Neural progenitor cell (in vitro differentiated cells): ENCODE data around the gene FOXC2. TPM values are rescaled to one million over a fixed set of nuclear protein-coding genes. Genes with fewer than 3 reads are reported as not detected.

Experiments
- DNase-seq: peaks from one replicate; pipeline ENCODE4 v3.0.0-alpha.2; 2016; ENCODE audit warnings: low spot score
- H2AFZ ChIP-seq: fragments of 200-600 bp; sonication (generic); replicated peaks from 2 replicates; pipeline ENCODE4 v1.6.1; 2016; ENCODE audit warnings: antibody characterized with exemption
- H3F3A ChIP-seq: fragments of 200-600 bp; sonication (generic); 2 replicates; pipeline ENCODE4 v1.6.1; 2016; ENCODE audit warnings: antibody characterized with exemption, low read depth
- H3K27ac ChIP-seq: fragments of 200-600 bp; sonication (generic); 2 replicates; pipeline ENCODE4 v1.5.1; 2016; ENCODE audit warnings: mild to moderate bottlenecking
- H3K27me3 ChIP-seq: fragments of 200-600 bp; sonication (generic); 2 replicates; pipeline ENCODE4 v1.6.1; 2016; ENCODE audit warnings: mild to moderate bottlenecking, moderate library complexity
- H3K36me3 ChIP-seq: fragments of 200-600 bp; sonication (generic); 2 replicates; pipeline ENCODE4 v1.5.1; 2016
- H3K4me1 ChIP-seq: fragments of 200-600 bp; sonication (generic); 2 replicates; pipeline ENCODE4 v1.6.1; 2016; ENCODE audit warnings: mixed run types
- H3K4me2 ChIP-seq: fragments of 200-600 bp; sonication (generic); 2 replicates; pipeline ENCODE4 v1.6.1; 2016
- H3K4me3 ChIP-seq: fragments of 200-600 bp; sonication (generic); 2 replicates; pipeline ENCODE4 v1.5.1; 2016
- H3K79me2 ChIP-seq: fragments of 200-600 bp; sonication (generic); 2 replicates; pipeline ENCODE4 v1.6.1; 2016; ENCODE audit warnings: low read depth
- H3K9ac ChIP-seq: fragments of 200-600 bp; sonication (generic); 2 replicates; pipeline ENCODE4 v1.6.1; 2016
- H3K9me3 ChIP-seq: fragments of 200-600 bp; sonication (generic); 2 replicates; pipeline ENCODE4 v1.5.1; 2016; ENCODE audit warnings: low read depth
- H4K20me1 ChIP-seq: fragments of 200-600 bp; sonication (generic); 2 replicates; pipeline ENCODE4 v1.6.1; 2016; ENCODE audit warnings: low read depth
- H3K27ac Mint-ChIP-seq: 3 replicates; pipeline ENCODE4 v1.8.0; 2021; ENCODE audit warnings: mixed read lengths
- H3K27me3 Mint-ChIP-seq: 2 replicates; pipeline ENCODE4 v1.8.0; 2022; ENCODE audit warnings: low read depth, mild to moderate bottlenecking, inconsistent platforms, moderate library complexity, mixed read lengths; ENCODE audit not compliant: insufficient read depth
- H3K36me3 Mint-ChIP-seq: 3 replicates; pipeline ENCODE4 v1.8.0; 2021; ENCODE audit warnings: mixed read lengths
- H3K4me1 Mint-ChIP-seq: 3 replicates; pipeline ENCODE4 v1.8.0; 2021; ENCODE audit warnings: mixed read lengths
- H3K4me3 Mint-ChIP-seq: 3 replicates; pipeline ENCODE4 v1.8.0; 2021; ENCODE audit warnings: mild to moderate bottlenecking, moderate library complexity, mixed read lengths
- H3K9me3 Mint-ChIP-seq: 3 replicates; pipeline ENCODE4 v1.8.0; 2020; ENCODE audit warnings: mixed read lengths
- CTCF ChIP-seq: fragments of 200-600 bp; sonication (generic); IDR thresholded peaks from 2 replicates; pipeline ENCODE4 v1.5.1; 2017; ENCODE audit warnings: antibody characterized with exemption, mild to moderate bottlenecking
- EZH2 ChIP-seq: fragments of 200-600 bp; sonication (generic); IDR thresholded peaks from 2 replicates; pipeline ENCODE4 v1.6.1; 2017; ENCODE audit warnings: antibody characterized with exemption, mild to moderate bottlenecking, moderate library complexity
- EZH2phosphoT487 ChIP-seq: fragments of 200-600 bp; sonication (generic); IDR thresholded peaks from 2 replicates; pipeline ENCODE4 v1.6.1; 2017; ENCODE audit warnings: antibody characterized with exemption
- total RNA-seq: library from RNA; depleted of rRNA; stranded (reverse); fragments of >200 nt; gene quantifications from 2 replicates; pipeline ENCODE4 v1.2.3, GENCODE V29; 2015; ENCODE audit warnings: low replicate concordance

The FOXC2 gene
- total RNA-seq, 1 donor from 2014 or later = not detected

- Histone ChIP-seq H2AFZ (no peak overlapping the region), H4K20me1 (no peaks in the 10 kb centered on the region), H3K4me2 (no peak overlapping the region), H3K4me3 (no peak overlapping the region), H3K27ac (no peak overlapping the region), H3F3A (no peaks in the 10 kb centered on the region), H3K9ac (no peak overlapping the region), H3K4me1 (no peaks in the 10 kb centered on the region), H3K79me2 (peaks cover 15% of the 10 kb centered on the region), H3K9me3 (no peaks in the 10 kb centered on the region), H3K27me3 (no peaks in the 10 kb centered on the region), H3K36me3 (no peaks in the 10 kb centered on the region)
- Mint-ChIP-seq H3K27ac (no peak overlapping the region), H3K4me3 (no peak overlapping the region), H3K4me1 (peaks cover 9% of the 10 kb centered on the region), H3K9me3 (no peaks in the 10 kb centered on the region), H3K36me3 (no peaks in the 10 kb centered on the region), H3K27me3 (peaks cover 13% of the 10 kb centered on the region)
- no peak for DNase-seq
- no peak for TF ChIP-seq CTCF
These were observed 16.3 kb upstream of the FOXC2 start for GRCh38 chr16:86550281-86550680.

DNA sequence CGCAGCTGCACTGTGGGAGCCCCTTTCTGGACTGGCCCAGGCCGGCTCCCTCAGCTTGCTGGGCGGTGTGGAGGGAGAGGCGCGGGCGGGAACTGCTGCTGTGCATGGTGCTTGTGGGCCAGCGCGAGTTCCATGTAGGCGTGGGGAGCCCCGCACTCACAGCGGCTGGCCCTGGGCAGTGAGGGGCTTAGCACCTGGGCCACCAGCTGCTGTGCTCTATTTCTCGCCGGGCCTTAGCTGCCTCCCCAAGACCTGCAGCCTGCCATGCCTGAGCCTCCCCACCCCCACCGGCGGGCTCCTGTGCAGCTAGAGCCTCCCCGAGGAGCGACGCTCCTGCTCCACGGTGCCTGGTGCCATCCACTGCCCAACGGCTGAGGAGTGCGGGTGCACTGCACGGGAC is 13.3 kb upstream of the FOXC2 start:
- Mint-ChIP-seq H3K27me3 (peaks cover 11% of the 10 kb centered on the region), H3K4me1 (peaks cover 23% of the 10 kb centered on the region), H3K36me3 (no peaks in the 10 kb centered on the region), H3K4me3 (no peak overlapping the region), H3K27ac (no peak overlapping the region), H3K9me3 (no peaks in the 10 kb centered on the region)
- TF ChIP-seq EZH2phosphoT487 (no peak), CTCF (no peak), EZH2 (no peak)
- H3K36me3 ChIP-seq = no peaks in the 10 kb centered on the region
- H3K27me3 ChIP-seq = peaks cover 9% of the 10 kb centered on the region
- no peaks in the 10 kb centered on the region for H3K9me3 ChIP-seq
- H3K4me2 ChIP-seq = no peak overlapping the region
- H2AFZ ChIP-seq = no peak overlapping the region
- peaks cover 15% of the 10 kb centered on the region for H3K79me2 ChIP-seq
- no peak overlapping the region for H3K9ac ChIP-seq
- no peak for DNase-seq
- no peak overlapping the region for H3K4me3 ChIP-seq
- no peak overlapping the region for H3K27ac ChIP-seq
- no peaks in the 10 kb centered on the region for H3K4me1 ChIP-seq
- no peaks in the 10 kb centered on the region for H4K20me1 ChIP-seq
- no peaks in the 10 kb centered on the region for H3F3A ChIP-seq

- no peaks in the 10 kb centered on the region for H3K36me3 Mint-ChIP-seq
- Histone ChIP-seq H3K27ac (peak overlapping the region; percentile 16), H3K36me3 (no peaks in the 10 kb centered on the region), H3K9ac (peak overlapping the region; percentile 86), H4K20me1 (no peaks in the 10 kb centered on the region), H3K9me3 (no peaks in the 10 kb centered on the region), H3K4me2 (peak overlapping the region; percentile 93), H3K79me2 (peaks cover 15% of the 10 kb centered on the region), H3K27me3 (peaks cover 13% of the 10 kb centered on the region), H3K4me3 (peak overlapping the region; percentile 73), H3F3A (no peaks in the 10 kb centered on the region), H2AFZ (peak overlapping the region; percentile 38), H3K4me1 (no peaks in the 10 kb centered on the region)
- peaks cover 23% of the 10 kb centered on the region for H3K4me1 Mint-ChIP-seq
- peak; percentile 53 for DNase-seq
- no peak overlapping the region for H3K27ac Mint-ChIP-seq
- TF ChIP-seq EZH2 (no peak), CTCF (no peak), EZH2phosphoT487 (no peak)
- H3K27me3 Mint-ChIP-seq = peaks cover 9% of the 10 kb centered on the region
- no peaks in the 10 kb centered on the region for H3K9me3 Mint-ChIP-seq
- peak overlapping the region; percentile 89 for H3K4me3 Mint-ChIP-seq
These were observed 12.1 kb upstream of the FOXC2 start for GRCh38 chr16:86554599-86554916.
